WTC11 (cell line): ENCODE measurements around the gene KDM4B. TPM values are rescaled to one million over a fixed set of nuclear protein-coding genes. Genes with fewer than 3 reads are reported as not detected.

ENCODE experiments used
- ATAC-seq: fragments of 200-7000 bp; cut with Tn5 transposase; 2 replicates; pipeline ENCODE4 v1.10.0; 2021; ENCODE audit warnings: mild to moderate bottlenecking, moderate library complexity
- CTCF ChIA-PET: fragments of 300-600 bp; sonication (Branson Sonifier 250); formaldehyde crosslinking; loops from one replicate; lab custom pipeline; 2021; ENCODE audit warnings: antibody characterized with exemption; lab: Charles Lee
- POLR2A ChIA-PET: fragments of 350-600 bp; sonication (Branson Sonifier 250); formaldehyde crosslinking; loops from one replicate; lab custom pipeline; 2021; ENCODE audit warnings: antibody characterized with exemption; lab: Charles Lee
- DNase-seq: peaks from one replicate; pipeline ENCODE4 v3.0.0; 2021; ENCODE audit warnings: low spot score
- H3K27ac Mint-ChIP-seq: 2 replicates; pipeline ENCODE4 v1.8.0; 2021; ENCODE audit warnings: mixed read lengths
- H3K27me3 Mint-ChIP-seq: 2 replicates; pipeline ENCODE4 v1.8.0; 2021; ENCODE audit warnings: low read depth, mild to moderate bottlenecking, moderate library complexity, mixed read lengths
- H3K36me3 Mint-ChIP-seq: 2 replicates; pipeline ENCODE4 v1.8.0; 2021; ENCODE audit warnings: mixed read lengths
- H3K4me1 Mint-ChIP-seq: 2 replicates; pipeline ENCODE4 v1.8.0; 2022; ENCODE audit warnings: mixed read lengths
- H3K4me3 Mint-ChIP-seq: 2 replicates; pipeline ENCODE4 v1.8.0; 2021; ENCODE audit warnings: mild to moderate bottlenecking, moderate library complexity, mixed read lengths
- H3K9me3 Mint-ChIP-seq: 2 replicates; pipeline ENCODE4 v1.8.0; 2021; ENCODE audit warnings: mixed read lengths
- ETV6 ChIP-seq: sonication (generic); formaldehyde crosslinking; IDR thresholded peaks from 2 replicates; pipeline ENCODE4 v1.8.1; 2022; ENCODE audit warnings: mild to moderate bottlenecking, missing genetic modification reagents
- HMGA2 ChIP-seq: fragments of 250-450 bp; sonication (Bioruptor Pico); IDR thresholded peaks from 2 replicates; pipeline ENCODE4 v1.4.0; 2021; ENCODE audit warnings: mild to moderate bottlenecking, moderate library complexity
- JAZF1 ChIP-seq: fragments of 250-450 bp; sonication (Bioruptor Pico); IDR thresholded peaks from 2 replicates; pipeline ENCODE4 v1.9.0; 2021; ENCODE audit warnings: moderate library complexity, mild to moderate bottlenecking, inconsistent platforms
- MYBL2 ChIP-seq: sonication (generic); formaldehyde crosslinking; IDR thresholded peaks from 2 replicates; pipeline ENCODE4 v1.8.1; 2023; ENCODE audit warnings: mild to moderate bottlenecking, moderate library complexity, missing genetic modification reagents
- NFATC4 ChIP-seq: fragments of 250-450 bp; sonication (Bioruptor Pico); IDR thresholded peaks from 2 replicates; pipeline ENCODE4 v1.9.0; 2021; ENCODE audit warnings: mild to moderate bottlenecking
- PRRX2 ChIP-seq: fragments of 250-450 bp; sonication (Bioruptor Pico); IDR thresholded peaks from 2 replicates; pipeline ENCODE4 v1.8.0; 2021; ENCODE audit warnings: mild to moderate bottlenecking
- SP1 ChIP-seq: sonication (generic); formaldehyde crosslinking; conservative IDR thresholded peaks from 2 replicates; pipeline ENCODE4 v1.8.1; 2022; ENCODE audit warnings: missing genetic modification reagents
- TEAD4 ChIP-seq: sonication (generic); formaldehyde crosslinking; IDR thresholded peaks from 2 replicates; pipeline ENCODE4 v1.8.0; 2022; ENCODE audit warnings: mild to moderate bottlenecking, missing genetic modification reagents
- ZBTB21 ChIP-seq: sonication (generic); formaldehyde crosslinking; IDR thresholded peaks from 2 replicates; pipeline ENCODE4 v1.8.1; 2023; ENCODE audit warnings: mild to moderate bottlenecking, missing genetic modification reagents, borderline replicate concordance
- ZNF121 ChIP-seq: sonication (generic); formaldehyde crosslinking; IDR thresholded peaks from 2 replicates; pipeline ENCODE4 v1.8.0; 2023; ENCODE audit warnings: missing genetic modification reagents
- ZNF317 ChIP-seq: sonication (generic); formaldehyde crosslinking; IDR thresholded peaks from 2 replicates; pipeline ENCODE4 v1.8.1; 2023; ENCODE audit warnings: low read depth, mild to moderate bottlenecking, moderate library complexity, missing genetic modification reagents, borderline replicate concordance
- total RNA-seq: library from RNA; stranded (reverse); gene quantifications from 3 replicates; pipeline ENCODE4 v1.2.3, GENCODE V29; 2021
- TF ChIP-seq, protein P1 (sequence below): sonication (generic); formaldehyde crosslinking; IDR thresholded peaks from 2 replicates; pipeline ENCODE4 v1.8.0; 2022; ENCODE audit warnings: missing genetic modification reagents
- TF ChIP-seq, protein P2 (sequence below): sonication (generic); formaldehyde crosslinking; IDR thresholded peaks from 2 replicates; pipeline ENCODE4 v1.8.1; 2023; ENCODE audit warnings: mild to moderate bottlenecking, missing genetic modification reagents, borderline replicate concordance
- TF ChIP-seq, protein P3 (sequence below): sonication (generic); formaldehyde crosslinking; IDR thresholded peaks from 2 replicates; pipeline ENCODE4 v1.8.1; 2023; ENCODE audit warnings: mild to moderate bottlenecking, missing genetic modification reagents, moderate library complexity
- TF ChIP-seq, protein P4 (sequence below): sonication (generic); formaldehyde crosslinking; IDR thresholded peaks from 2 replicates; pipeline ENCODE4 v1.8.1; 2022; ENCODE audit warnings: missing genetic modification reagents, borderline replicate concordance
- TF ChIP-seq, protein P5 (sequence below): fragments of 250-450 bp; sonication (Bioruptor Pico); IDR thresholded peaks from 2 replicates; pipeline ENCODE4 v2.1.2; 2022; ENCODE audit warnings: mild to moderate bottlenecking, moderate library complexity
- TF ChIP-seq, protein P6 (sequence below): fragments of 200-600 bp; IDR thresholded peaks from 2 replicates; pipeline ENCODE4 v1.8.0; 2022; ENCODE audit warnings: antibody characterized with exemption

KDM4B gene
- total RNA-seq, 1 experiment from 2014 or later, result 43.2 TPM

DNA sequence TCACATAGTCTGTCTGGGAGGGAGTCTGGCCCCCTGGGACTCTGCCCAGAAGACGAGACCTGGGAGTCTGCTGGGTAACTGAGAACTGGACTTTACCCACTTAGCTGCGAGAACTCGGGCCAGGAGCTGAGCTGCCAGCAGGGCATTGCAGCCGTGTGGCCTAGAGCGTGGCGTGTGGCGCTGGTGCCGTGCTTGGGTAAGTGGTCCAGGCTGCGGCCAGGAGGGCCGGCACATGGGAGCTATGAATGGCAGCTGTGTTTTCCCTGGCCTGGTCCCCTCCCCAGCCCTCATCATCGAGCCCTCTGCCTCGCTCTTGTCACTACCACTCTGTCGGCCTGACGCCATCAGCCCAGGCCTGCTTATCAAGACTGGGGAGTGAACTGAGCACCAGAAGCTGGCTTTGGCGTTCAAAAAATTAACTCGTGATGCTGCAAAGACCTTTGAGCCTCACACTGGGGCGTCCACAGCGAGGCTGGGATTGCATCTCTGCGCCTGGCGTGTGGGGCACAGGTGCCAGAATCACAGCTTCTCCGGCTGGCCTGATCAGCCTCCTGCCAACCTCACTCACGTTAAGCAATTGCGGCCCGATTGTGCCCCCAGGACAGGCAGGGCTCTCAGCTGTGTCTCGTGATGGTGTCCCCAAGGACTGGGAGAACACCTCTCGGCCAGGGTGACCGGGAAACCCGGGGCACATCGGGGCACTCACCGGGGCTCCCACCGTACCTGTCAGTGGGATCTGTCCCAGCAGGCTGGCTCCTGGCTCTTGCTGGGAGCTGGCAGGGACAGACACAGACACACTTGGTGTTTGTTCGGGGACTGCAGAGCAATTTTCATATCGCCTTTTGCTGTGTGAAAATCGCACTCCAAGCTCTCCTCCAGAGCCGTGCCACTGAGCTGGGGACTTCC is 85.9 kb downstream of the KDM4B start:
- no peak overlapping the region for H3K27ac Mint-ChIP-seq
- H3K4me1 Mint-ChIP-seq, result no peaks in the 10 kb centered on the region
- TF ChIP-seq NFATC4 (no peak), JAZF1 (no peak), ZNF121 (CRISPR knock-in tag) (no peak), PRRX2 (CRISPR knock-in tag) (no peak), SP1 (CRISPR knock-in tag) (no peak), MYBL2 (no peak), TEAD4 (CRISPR knock-in tag) (no peak), ZNF317 (CRISPR knock-in tag) (no peak), ZBTB21 (CRISPR knock-in tag) (no peak), ETV6 (CRISPR knock-in tag) (no peak), HMGA2 (CRISPR knock-in tag) (no peak)
- TF ChIP-seq, protein P1, sequence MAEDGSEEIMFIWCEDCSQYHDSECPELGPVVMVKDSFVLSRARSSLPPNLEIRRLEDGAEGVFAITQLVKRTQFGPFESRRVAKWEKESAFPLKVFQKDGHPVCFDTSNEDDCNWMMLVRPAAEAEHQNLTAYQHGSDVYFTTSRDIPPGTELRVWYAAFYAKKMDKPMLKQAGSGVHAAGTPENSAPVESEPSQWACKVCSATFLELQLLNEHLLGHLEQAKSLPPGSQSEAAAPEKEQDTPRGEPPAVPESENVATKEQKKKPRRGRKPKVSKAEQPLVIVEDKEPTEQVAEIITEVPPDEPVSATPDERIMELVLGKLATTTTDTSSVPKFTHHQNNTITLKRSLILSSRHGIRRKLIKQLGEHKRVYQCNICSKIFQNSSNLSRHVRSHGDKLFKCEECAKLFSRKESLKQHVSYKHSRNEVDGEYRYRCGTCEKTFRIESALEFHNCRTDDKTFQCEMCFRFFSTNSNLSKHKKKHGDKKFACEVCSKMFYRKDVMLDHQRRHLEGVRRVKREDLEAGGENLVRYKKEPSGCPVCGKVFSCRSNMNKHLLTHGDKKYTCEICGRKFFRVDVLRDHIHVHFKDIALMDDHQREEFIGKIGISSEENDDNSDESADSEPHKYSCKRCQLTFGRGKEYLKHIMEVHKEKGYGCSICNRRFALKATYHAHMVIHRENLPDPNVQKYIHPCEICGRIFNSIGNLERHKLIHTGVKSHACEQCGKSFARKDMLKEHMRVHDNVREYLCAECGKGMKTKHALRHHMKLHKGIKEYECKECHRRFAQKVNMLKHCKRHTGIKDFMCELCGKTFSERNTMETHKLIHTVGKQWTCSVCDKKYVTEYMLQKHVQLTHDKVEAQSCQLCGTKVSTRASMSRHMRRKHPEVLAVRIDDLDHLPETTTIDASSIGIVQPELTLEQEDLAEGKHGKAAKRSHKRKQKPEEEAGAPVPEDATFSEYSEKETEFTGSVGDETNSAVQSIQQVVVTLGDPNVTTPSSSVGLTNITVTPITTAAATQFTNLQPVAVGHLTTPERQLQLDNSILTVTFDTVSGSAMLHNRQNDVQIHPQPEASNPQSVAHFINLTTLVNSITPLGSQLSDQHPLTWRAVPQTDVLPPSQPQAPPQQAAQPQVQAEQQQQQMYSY (CRISPR knock-in tag), result no peak
- TF ChIP-seq, protein P2, sequence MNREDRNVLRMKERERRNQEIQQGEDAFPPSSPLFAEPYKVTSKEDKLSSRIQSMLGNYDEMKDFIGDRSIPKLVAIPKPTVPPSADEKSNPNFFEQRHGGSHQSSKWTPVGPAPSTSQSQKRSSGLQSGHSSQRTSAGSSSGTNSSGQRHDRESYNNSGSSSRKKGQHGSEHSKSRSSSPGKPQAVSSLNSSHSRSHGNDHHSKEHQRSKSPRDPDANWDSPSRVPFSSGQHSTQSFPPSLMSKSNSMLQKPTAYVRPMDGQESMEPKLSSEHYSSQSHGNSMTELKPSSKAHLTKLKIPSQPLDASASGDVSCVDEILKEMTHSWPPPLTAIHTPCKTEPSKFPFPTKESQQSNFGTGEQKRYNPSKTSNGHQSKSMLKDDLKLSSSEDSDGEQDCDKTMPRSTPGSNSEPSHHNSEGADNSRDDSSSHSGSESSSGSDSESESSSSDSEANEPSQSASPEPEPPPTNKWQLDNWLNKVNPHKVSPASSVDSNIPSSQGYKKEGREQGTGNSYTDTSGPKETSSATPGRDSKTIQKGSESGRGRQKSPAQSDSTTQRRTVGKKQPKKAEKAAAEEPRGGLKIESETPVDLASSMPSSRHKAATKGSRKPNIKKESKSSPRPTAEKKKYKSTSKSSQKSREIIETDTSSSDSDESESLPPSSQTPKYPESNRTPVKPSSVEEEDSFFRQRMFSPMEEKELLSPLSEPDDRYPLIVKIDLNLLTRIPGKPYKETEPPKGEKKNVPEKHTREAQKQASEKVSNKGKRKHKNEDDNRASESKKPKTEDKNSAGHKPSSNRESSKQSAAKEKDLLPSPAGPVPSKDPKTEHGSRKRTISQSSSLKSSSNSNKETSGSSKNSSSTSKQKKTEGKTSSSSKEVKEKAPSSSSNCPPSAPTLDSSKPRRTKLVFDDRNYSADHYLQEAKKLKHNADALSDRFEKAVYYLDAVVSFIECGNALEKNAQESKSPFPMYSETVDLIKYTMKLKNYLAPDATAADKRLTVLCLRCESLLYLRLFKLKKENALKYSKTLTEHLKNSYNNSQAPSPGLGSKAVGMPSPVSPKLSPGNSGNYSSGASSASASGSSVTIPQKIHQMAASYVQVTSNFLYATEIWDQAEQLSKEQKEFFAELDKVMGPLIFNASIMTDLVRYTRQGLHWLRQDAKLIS (CRISPR knock-in tag), result no peak
- TF ChIP-seq, protein P3, sequence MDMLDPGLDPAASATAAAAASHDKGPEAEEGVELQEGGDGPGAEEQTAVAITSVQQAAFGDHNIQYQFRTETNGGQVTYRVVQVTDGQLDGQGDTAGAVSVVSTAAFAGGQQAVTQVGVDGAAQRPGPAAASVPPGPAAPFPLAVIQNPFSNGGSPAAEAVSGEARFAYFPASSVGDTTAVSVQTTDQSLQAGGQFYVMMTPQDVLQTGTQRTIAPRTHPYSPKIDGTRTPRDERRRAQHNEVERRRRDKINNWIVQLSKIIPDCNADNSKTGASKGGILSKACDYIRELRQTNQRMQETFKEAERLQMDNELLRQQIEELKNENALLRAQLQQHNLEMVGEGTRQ, result no peak
- TF ChIP-seq, protein P4, sequence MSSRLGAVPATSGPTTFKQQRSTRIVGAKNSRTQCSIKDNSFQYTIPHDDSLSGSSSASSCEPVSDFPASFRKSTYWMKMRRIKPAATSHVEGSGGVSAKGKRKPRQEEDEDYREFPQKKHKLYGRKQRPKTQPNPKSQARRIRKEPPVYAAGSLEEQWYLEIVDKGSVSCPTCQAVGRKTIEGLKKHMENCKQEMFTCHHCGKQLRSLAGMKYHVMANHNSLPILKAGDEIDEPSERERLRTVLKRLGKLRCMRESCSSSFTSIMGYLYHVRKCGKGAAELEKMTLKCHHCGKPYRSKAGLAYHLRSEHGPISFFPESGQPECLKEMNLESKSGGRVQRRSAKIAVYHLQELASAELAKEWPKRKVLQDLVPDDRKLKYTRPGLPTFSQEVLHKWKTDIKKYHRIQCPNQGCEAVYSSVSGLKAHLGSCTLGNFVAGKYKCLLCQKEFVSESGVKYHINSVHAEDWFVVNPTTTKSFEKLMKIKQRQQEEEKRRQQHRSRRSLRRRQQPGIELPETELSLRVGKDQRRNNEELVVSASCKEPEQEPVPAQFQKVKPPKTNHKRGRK, result no peak
- TF ChIP-seq, protein P5, sequence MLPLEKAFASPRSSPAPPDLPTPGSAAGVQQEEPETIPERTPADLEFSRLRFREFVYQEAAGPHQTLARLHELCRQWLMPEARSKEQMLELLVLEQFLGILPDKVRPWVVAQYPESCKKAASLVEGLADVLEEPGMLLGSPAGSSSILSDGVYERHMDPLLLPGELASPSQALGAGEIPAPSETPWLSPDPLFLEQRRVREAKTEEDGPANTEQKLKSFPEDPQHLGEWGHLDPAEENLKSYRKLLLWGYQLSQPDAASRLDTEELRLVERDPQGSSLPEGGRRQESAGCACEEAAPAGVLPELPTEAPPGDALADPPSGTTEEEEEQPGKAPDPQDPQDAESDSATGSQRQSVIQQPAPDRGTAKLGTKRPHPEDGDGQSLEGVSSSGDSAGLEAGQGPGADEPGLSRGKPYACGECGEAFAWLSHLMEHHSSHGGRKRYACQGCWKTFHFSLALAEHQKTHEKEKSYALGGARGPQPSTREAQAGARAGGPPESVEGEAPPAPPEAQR (CRISPR knock-in tag), result no peak
- TF ChIP-seq, protein P6, sequence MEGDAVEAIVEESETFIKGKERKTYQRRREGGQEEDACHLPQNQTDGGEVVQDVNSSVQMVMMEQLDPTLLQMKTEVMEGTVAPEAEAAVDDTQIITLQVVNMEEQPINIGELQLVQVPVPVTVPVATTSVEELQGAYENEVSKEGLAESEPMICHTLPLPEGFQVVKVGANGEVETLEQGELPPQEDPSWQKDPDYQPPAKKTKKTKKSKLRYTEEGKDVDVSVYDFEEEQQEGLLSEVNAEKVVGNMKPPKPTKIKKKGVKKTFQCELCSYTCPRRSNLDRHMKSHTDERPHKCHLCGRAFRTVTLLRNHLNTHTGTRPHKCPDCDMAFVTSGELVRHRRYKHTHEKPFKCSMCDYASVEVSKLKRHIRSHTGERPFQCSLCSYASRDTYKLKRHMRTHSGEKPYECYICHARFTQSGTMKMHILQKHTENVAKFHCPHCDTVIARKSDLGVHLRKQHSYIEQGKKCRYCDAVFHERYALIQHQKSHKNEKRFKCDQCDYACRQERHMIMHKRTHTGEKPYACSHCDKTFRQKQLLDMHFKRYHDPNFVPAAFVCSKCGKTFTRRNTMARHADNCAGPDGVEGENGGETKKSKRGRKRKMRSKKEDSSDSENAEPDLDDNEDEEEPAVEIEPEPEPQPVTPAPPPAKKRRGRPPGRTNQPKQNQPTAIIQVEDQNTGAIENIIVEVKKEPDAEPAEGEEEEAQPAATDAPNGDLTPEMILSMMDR, result no peak
- ChIA-PET CTCF (interaction anchor here (1.1 to 4.0 kb wide), 5 partner anchors 24 to 99 kb away, joined by 3 to 29 read pairs (median 7); no protein-coding TSS in a partner anchor), POLR2A (interaction anchor here (0.6 kb wide), 1 partner anchor 20 kb away, joined by 3 read pairs; no protein-coding TSS in a partner anchor)
- no peaks in the 10 kb centered on the region for H3K9me3 Mint-ChIP-seq
- DNase-seq, result no peak
- no peaks in the 10 kb centered on the region for H3K27me3 Mint-ChIP-seq
- H3K36me3 Mint-ChIP-seq, result peaks cover 5% of the 10 kb centered on the region; the same call in 1 of the 2 replicates
- H3K4me3 Mint-ChIP-seq, result no peak overlapping the region
- ATAC-seq, result no peak
